ENCODE measurements around the gene NDNF. TPM values are rescaled to one million over a fixed set of nuclear protein-coding genes. Genes with fewer than 3 reads are reported as not detected.

NDNF gene
- total and polyA plus RNA-seq, 7 donors, result 1.2 to 11.1 (median 3.8) TPM

- Histone ChIP-seq H3K4me1 (no peaks in the 10 kb centered on the region), H3K36me3 (no peaks in the 10 kb centered on the region), H3K27me3 (no peaks in the 10 kb centered on the region), H3K27ac (no peak overlapping the region), H3K4me3 (no peak overlapping the region), H3K9me3 (no peaks in the 10 kb centered on the region)
- 16 to 32% methylated on average over 2 of the region's 2 CpGs for WGBS, 2 donors
- DNase-seq, result no peak
- intact Hi-C loops (cut with DNase I), result loop anchor here (2.0 kb wide), 2 partner anchors 380 to 940 kb away; no protein-coding TSS in a partner anchor
- TF ChIP-seq EP300 (IDR thresholded peaks at IDR 0.05), result no peak
- TF ChIP-seq, protein P1, sequence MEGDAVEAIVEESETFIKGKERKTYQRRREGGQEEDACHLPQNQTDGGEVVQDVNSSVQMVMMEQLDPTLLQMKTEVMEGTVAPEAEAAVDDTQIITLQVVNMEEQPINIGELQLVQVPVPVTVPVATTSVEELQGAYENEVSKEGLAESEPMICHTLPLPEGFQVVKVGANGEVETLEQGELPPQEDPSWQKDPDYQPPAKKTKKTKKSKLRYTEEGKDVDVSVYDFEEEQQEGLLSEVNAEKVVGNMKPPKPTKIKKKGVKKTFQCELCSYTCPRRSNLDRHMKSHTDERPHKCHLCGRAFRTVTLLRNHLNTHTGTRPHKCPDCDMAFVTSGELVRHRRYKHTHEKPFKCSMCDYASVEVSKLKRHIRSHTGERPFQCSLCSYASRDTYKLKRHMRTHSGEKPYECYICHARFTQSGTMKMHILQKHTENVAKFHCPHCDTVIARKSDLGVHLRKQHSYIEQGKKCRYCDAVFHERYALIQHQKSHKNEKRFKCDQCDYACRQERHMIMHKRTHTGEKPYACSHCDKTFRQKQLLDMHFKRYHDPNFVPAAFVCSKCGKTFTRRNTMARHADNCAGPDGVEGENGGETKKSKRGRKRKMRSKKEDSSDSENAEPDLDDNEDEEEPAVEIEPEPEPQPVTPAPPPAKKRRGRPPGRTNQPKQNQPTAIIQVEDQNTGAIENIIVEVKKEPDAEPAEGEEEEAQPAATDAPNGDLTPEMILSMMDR (IDR thresholded peaks at IDR 0.05), result peak in 3 of 4 experiments; percentile 16 to 62 (median 30)
Observed at GRCh38 chr4:121096629-121097028, 24.3 kb upstream of the NDNF start.

- no peak overlapping the region for H3K27ac ChIP-seq
- no peaks in the 10 kb centered on the region for H3K36me3 ChIP-seq
- TF ChIP-seq POLR2AphosphoS5 (IDR thresholded peaks at IDR 0.05) (no peak), EP300 (IDR thresholded peaks at IDR 0.05) (no peak), POLR2A (IDR thresholded peaks at IDR 0.05) (no peak)
- TF ChIP-seq, protein P1 (IDR thresholded peaks at IDR 0.05), result no peak
- H3K9me3 ChIP-seq, result no peaks in the 10 kb centered on the region
- intact Hi-C loops (cut with DNase I), result loop anchor here (2.0 kb wide), 2 partner anchors 379 to 939 kb away; no protein-coding TSS in a partner anchor
- H3K4me1 ChIP-seq, result no peaks in the 10 kb centered on the region
- DNase-seq, result no peak
- no peak overlapping the region for H3K4me3 ChIP-seq
- H3K27me3 ChIP-seq, result no peaks in the 10 kb centered on the region
Observed at GRCh38 chr4:121096191-121096590, 23.9 kb upstream of the NDNF start.

- no peak for TF ChIP-seq POLR2AphosphoS5 (IDR thresholded peaks at IDR 0.05)
- TF ChIP-seq EP300 (IDR thresholded peaks at IDR 0.05), result no peak
- TF ChIP-seq, protein P1 (IDR thresholded peaks at IDR 0.05), result no peak
- H3K36me3 ChIP-seq, result no peaks in the 10 kb centered on the region
- no peak overlapping the region for H3K27ac ChIP-seq
- H3K27me3 ChIP-seq, result no peaks in the 10 kb centered on the region
- 85 to 92% methylated on average over 3 of the region's 3 CpGs for WGBS, 2 donors
- no peaks in the 10 kb centered on the region for H3K9me3 ChIP-seq
- no peak overlapping the region for H3K4me3 ChIP-seq
- intact Hi-C loops (cut with DNase I), result loop anchor here (5.0 kb wide), 1 partner anchor 1022 kb away; no protein-coding TSS in a partner anchor
- DNase-seq, result no peak
- no peaks in the 10 kb centered on the region for H3K4me1 ChIP-seq
Observed at GRCh38 chr4:121094297-121094966, 22.1 kb upstream of the NDNF start.

DNA sequence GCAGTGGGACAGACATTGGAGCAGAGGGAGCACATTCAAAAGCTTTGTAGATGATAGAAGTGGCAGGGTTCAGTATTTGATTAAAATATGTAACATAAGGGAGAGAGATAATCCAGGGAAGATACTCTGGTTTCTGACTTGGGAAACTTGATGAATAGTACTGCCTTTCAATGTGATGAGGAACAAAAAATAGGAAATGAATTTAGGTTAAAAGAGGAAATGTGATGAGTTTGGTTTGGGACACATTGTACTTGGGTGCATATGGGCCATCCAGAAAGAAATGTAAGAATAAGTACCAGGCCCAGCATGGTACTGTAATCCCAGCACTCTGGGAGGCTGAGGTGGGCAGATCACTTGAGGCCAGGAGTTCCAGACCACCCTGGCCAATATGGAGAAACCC lies 20.9 kb upstream of the NDNF start:
- Histone ChIP-seq H3K27ac (no peak overlapping the region), H3K36me3 (no peaks in the 10 kb centered on the region), H3K4me3 (no peak overlapping the region), H3K9me3 (no peaks in the 10 kb centered on the region), H3K4me1 (no peaks in the 10 kb centered on the region), H3K27me3 (no peaks in the 10 kb centered on the region)
- TF ChIP-seq, protein P1 (IDR thresholded peaks at IDR 0.05), result no peak
- no peak for TF ChIP-seq POLR2A (IDR thresholded peaks at IDR 0.05)
- TF ChIP-seq EP300 (IDR thresholded peaks at IDR 0.05), result no peak
- no peak for TF ChIP-seq POLR2AphosphoS5 (IDR thresholded peaks at IDR 0.05)
- DNase-seq, result no peak
- intact Hi-C loops (cut with DNase I), result loop anchor here (5.0 kb wide), 1 partner anchor 1021 kb away; no protein-coding TSS in a partner anchor

DNA sequence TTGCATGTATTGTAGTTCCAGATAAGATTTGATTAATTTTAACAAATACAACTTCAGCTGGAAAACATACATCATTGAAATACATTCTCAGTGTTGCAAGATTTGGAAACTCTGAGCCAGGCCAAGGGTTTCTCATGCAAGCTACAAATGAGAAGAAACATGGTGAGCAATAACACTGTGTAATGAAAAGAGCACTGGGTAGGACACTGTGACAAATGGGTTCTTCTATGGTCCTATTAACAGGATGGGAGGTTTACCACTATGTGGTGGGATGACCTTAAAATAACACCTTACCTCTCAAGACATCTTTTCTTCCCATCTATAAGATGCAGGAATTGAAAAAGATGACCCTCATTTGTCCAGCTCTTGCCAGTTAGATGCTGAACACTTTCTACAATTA lies 19.6 kb upstream of the NDNF start:
- H3K4me1 ChIP-seq, result no peaks in the 10 kb centered on the region
- H3K27me3 ChIP-seq, result no peaks in the 10 kb centered on the region
- no peak overlapping the region for H3K4me3 ChIP-seq
- no peak for DNase-seq
- no peak overlapping the region for H3K27ac ChIP-seq
- no peaks in the 10 kb centered on the region for H3K36me3 ChIP-seq
- intact Hi-C loops (cut with DNase I), result loop anchor here (5.0 kb wide), 1 partner anchor 1020 kb away; no protein-coding TSS in a partner anchor
- no peak for TF ChIP-seq EP300 (IDR thresholded peaks at IDR 0.05)
- no peaks in the 10 kb centered on the region for H3K9me3 ChIP-seq

All from sigmoid colon (tissue), 7 donors.